ENCODE results near the gene MYH8. TPM values are rescaled to one million over a fixed set of nuclear protein-coding genes. Genes with fewer than 3 reads are reported as not detected.

Gene MYH8
- total and polyA plus RNA-seq, 2 donors (not counting 1 experiment from before 2014, with no cell fraction given), result not detected

- Histone ChIP-seq H2AFZ (ENCODE audit: insufficient read depth, low read depth, low read length, poor library complexity, severe bottlenecking) (no peak overlapping the region), H3K27me3 (replicated peaks in 1 of 4; ENCODE audit: control extremely low read depth in 1 of 4, control insufficient read depth in 3 of 4, insufficient read depth in 4 of 4, low read length in 3 of 4) (peaks cover 0 to 2% (median 0%) of the 10 kb centered on the region in 4 experiments), H3K36me3 (replicated peaks in 1 of 2; ENCODE audit: control extremely low read depth in 1 of 2, control insufficient read depth in 1 of 2, extremely low read depth in 1 of 2, insufficient read depth in 2 of 2, low read length in 1 of 2) (no peaks in the 10 kb centered on the region), H3K4me1 (ENCODE audit: control insufficient read depth in 2 of 2, insufficient read depth in 2 of 2, low read length in 2 of 2) (no peaks in the 10 kb centered on the region), H4K20me1 (ENCODE audit: control insufficient read depth, insufficient read depth, low read length, poor library complexity, severe bottlenecking) (no peaks in the 10 kb centered on the region), H3K4me2 (replicated peaks; ENCODE audit: low read depth, low read length, poor library complexity, severe bottlenecking) (no peak overlapping the region), H3K79me2 (ENCODE audit: control insufficient read depth, insufficient read depth, low read length) (no peaks in the 10 kb centered on the region), H3K9ac (ENCODE audit: low read length) (no peak overlapping the region), H3K4me3 (ENCODE audit: control extremely low read depth in 1 of 5, extremely low read depth in 1 of 5, insufficient read depth in 1 of 5, low read depth in 2 of 5, low read length in 4 of 5) (no peak overlapping the region), H3K9me3 (ENCODE audit: control extremely low read depth in 1 of 3, control insufficient read depth in 2 of 3, insufficient read depth in 1 of 3, low read length in 2 of 3) (no peaks in the 10 kb centered on the region), H3K27ac (ENCODE audit: low read length in 2 of 2) (no peak overlapping the region)
- Mint-ChIP-seq H3K27ac (no peak overlapping the region), H3K4me1 (no peaks in the 10 kb centered on the region), H3K9me3 (ENCODE audit: insufficient read depth) (no peaks in the 10 kb centered on the region), H3K4me3 (no peak overlapping the region), H3K27me3 (peaks cover 16% of the 10 kb centered on the region)
- CTCF ChIA-PET, result no interaction called here
- intact Hi-C loops (cut with micrococcal nuclease), result no loop called here
- POLR2A ChIA-PET, result no interaction called here
- no peak for DNase-seq
- no peak for ATAC-seq (ENCODE audit: low read depth)
- 77% methylated on average over 4 of the region's 4 CpGs for WGBS (ENCODE audit: insufficient coverage)
- no peak for TF ChIP-seq EZH2 (IDR thresholded peaks at IDR 0.05; ENCODE audit: borderline replicate concordance, insufficient read depth, low read depth, low read length, poor library complexity, severe bottlenecking)
- no peak for TF ChIP-seq CTCF (IDR thresholded peaks at IDR 0.05)
These were observed 6.6 kb downstream of the MYH8 start for GRCh38 chr17:10415161-10415560.

DNA sequence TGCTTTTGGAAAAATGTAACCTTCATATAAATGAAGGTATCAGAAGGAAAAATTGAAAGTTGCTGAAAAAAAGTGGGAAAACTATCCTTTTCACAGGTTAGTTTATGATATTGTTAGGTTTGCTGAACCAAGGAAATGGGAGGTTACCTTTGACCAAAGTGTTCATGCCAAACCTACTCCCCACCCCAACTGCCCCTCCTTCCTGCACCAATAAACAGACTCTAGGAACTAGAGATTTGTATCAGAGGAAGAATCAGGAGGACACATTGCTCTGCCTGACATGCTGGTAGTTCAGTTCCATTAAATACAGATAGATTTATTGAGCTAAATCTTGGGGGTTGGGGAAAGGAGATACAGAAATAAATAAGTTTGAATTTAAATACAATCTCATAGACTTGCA, 18.2 kb downstream of the MYH8 start:
- intact Hi-C loops (cut with micrococcal nuclease), result no loop called here
- no peaks in the 10 kb centered on the region for H3K4me1 Mint-ChIP-seq
- Histone ChIP-seq H2AFZ (ENCODE audit: insufficient read depth, low read depth, low read length, poor library complexity, severe bottlenecking) (no peak overlapping the region), H3K27ac (ENCODE audit: low read length in 2 of 2) (no peak overlapping the region), H3K9me3 (ENCODE audit: control extremely low read depth in 1 of 3, control insufficient read depth in 2 of 3, insufficient read depth in 1 of 3, low read length in 2 of 3) (peaks cover 0 to 3% (median 0%) of the 10 kb centered on the region in 3 donors), H3K4me1 (ENCODE audit: control insufficient read depth in 2 of 2, insufficient read depth in 2 of 2, low read length in 2 of 2) (no peaks in the 10 kb centered on the region), H3K27me3 (replicated peaks in 1 of 4; ENCODE audit: control extremely low read depth in 1 of 4, control insufficient read depth in 3 of 4, insufficient read depth in 4 of 4, low read length in 3 of 4) (peaks cover 0 to 3% (median 0%) of the 10 kb centered on the region in 4 experiments), H3K79me2 (ENCODE audit: control insufficient read depth, insufficient read depth, low read length) (no peaks in the 10 kb centered on the region), H4K20me1 (ENCODE audit: control insufficient read depth, insufficient read depth, low read length, poor library complexity, severe bottlenecking) (no peaks in the 10 kb centered on the region), H3K4me2 (replicated peaks; ENCODE audit: low read depth, low read length, poor library complexity, severe bottlenecking) (no peak overlapping the region), H3K36me3 (replicated peaks in 1 of 2; ENCODE audit: control extremely low read depth in 1 of 2, control insufficient read depth in 1 of 2, extremely low read depth in 1 of 2, insufficient read depth in 2 of 2, low read length in 1 of 2) (no peaks in the 10 kb centered on the region), H3K9ac (ENCODE audit: low read length) (no peak overlapping the region), H3K4me3 (ENCODE audit: control extremely low read depth in 1 of 5, extremely low read depth in 1 of 5, insufficient read depth in 1 of 5, low read depth in 2 of 5, low read length in 4 of 5) (no peak overlapping the region)
- DNase-seq (no peak), ATAC-seq (ENCODE audit: low read depth) (no peak)
- no peak overlapping the region for H3K4me3 Mint-ChIP-seq
- H3K27me3 Mint-ChIP-seq, result peaks cover 13% of the 10 kb centered on the region
- no peaks in the 10 kb centered on the region for H3K9me3 Mint-ChIP-seq (ENCODE audit: insufficient read depth)
- no peak for TF ChIP-seq EZH2 (IDR thresholded peaks at IDR 0.05; ENCODE audit: borderline replicate concordance, insufficient read depth, low read depth, low read length, poor library complexity, severe bottlenecking)
- TF ChIP-seq CTCF (IDR thresholded peaks at IDR 0.05), result no peak
- ChIA-PET POLR2A (no interaction called here), CTCF (no interaction called here)
- H3K27ac Mint-ChIP-seq, result no peak overlapping the region

All from B cell (primary cell).